ENCODE data around the gene GDF15.
"Not testable (repeated sequence)": the region's sequence is repeated elsewhere in the genome, so short reads cannot be mapped to it uniquely, and the experiment has no call there.

- not testable (repeated sequence) for TF ChIP-seq POLR2A (IDR thresholded peaks at IDR 0.05; ENCODE audit: low read depth, low read length); MAX (IDR thresholded peaks at IDR 0.05; ENCODE audit: insufficient read depth, insufficient read length); CTCF (IDR thresholded peaks at IDR 0.05; ENCODE audit: extremely low read depth in 1 of 2, insufficient read depth in 1 of 2, low read depth in 1 of 2, low read length in 2 of 2); EZH2 (IDR thresholded peaks at IDR 0.05; ENCODE audit: borderline replicate concordance, low read depth, low read length, severe bottlenecking); JUN (IDR thresholded peaks at IDR 0.05; ENCODE audit: borderline replicate concordance, insufficient read depth, insufficient read length, low read depth)
Measured at GRCh38 chr19:18354743-18355142, 31.2 kb upstream of the GDF15 start.

Data from endothelial cell of umbilical vein (primary cell).